CD8-positive, alpha-beta memory T cell (primary cell): ENCODE measurements around the gene AICDA. TPM values are rescaled to one million over a fixed set of nuclear protein-coding genes. Genes with fewer than 3 reads are reported as not detected.
"Not testable (repeated sequence)": the region's sequence is repeated elsewhere in the genome, so short reads cannot be mapped to it uniquely, and the experiment has no call there.

Experiments used
- CTCF ChIA-PET: fragments of 350-600 bp; sonication (Branson Sonifier 250); formaldehyde crosslinking; loops from one replicate; lab custom pipeline; 2021; ENCODE audit warnings: antibody characterized with exemption; lab: Charles Lee
- POLR2A ChIA-PET: fragments of 350-600 bp; sonication (Branson Sonifier 250); formaldehyde crosslinking; loops from one replicate; lab custom pipeline; 2021; ENCODE audit warnings: antibody characterized with exemption; lab: Charles Lee
- DNase-seq, 5 donors: peaks; one replicate each; pipeline versions ENCODE4 v3.0.0 to v3.0.0-alpha.2; 2020 to 2022; ENCODE audit warnings: mixed read lengths in 1 of 5
- H3K27ac ChIP-seq: one replicate; pipeline ENCODE4 v1.7.0; 2013; ENCODE audit warnings: low read depth, mild to moderate bottlenecking, low read length, moderate library complexity
- H3K27me3 ChIP-seq: 2 replicates; pipeline ENCODE4 v1.7.0; 2013; ENCODE audit warnings: low read length, mild to moderate bottlenecking; ENCODE audit not compliant: insufficient read depth, poor library complexity, severe bottlenecking
- H3K36me3 ChIP-seq: 2 replicates; pipeline ENCODE4 v1.7.0; 2013; ENCODE audit warnings: mild to moderate bottlenecking, low read length, moderate library complexity; ENCODE audit not compliant: insufficient read depth
- H3K4me1 ChIP-seq: 2 replicates; pipeline ENCODE4 v1.7.0; 2013; ENCODE audit warnings: mild to moderate bottlenecking, low read length, moderate library complexity; ENCODE audit not compliant: insufficient read depth
- H3K4me3 ChIP-seq: 2 replicates; pipeline ENCODE4 v1.7.0; 2013; ENCODE audit warnings: mild to moderate bottlenecking, low read length
- H3K9me3 ChIP-seq: 2 replicates; pipeline ENCODE4 v1.7.0; 2013; ENCODE audit warnings: mild to moderate bottlenecking, low read length
- H3K27ac Mint-ChIP-seq, 8 donors: one replicate each; pipeline ENCODE4 v1.8.0; 2020 to 2021; ENCODE audit warnings: mixed read lengths in 8 of 8, mild to moderate bottlenecking in 6 of 8, inconsistent platforms in 3 of 8, moderate library complexity in 3 of 8
- H3K27me3 Mint-ChIP-seq, 2 donors: one replicate each; pipeline ENCODE4 v1.8.0; 2020 to 2021; ENCODE audit warnings: mixed read lengths in 2 of 2, mild to moderate bottlenecking in 1 of 2, moderate library complexity in 1 of 2
- H3K36me3 Mint-ChIP-seq, 3 donors: one replicate each; pipeline ENCODE4 v1.8.0; 2020 to 2021; ENCODE audit warnings: mixed read lengths in 3 of 3, inconsistent platforms in 1 of 3, mild to moderate bottlenecking in 1 of 3
- H3K4me1 Mint-ChIP-seq, 3 donors: one replicate each; pipeline ENCODE4 v1.8.0; 2020 to 2021; ENCODE audit warnings: mixed read lengths in 3 of 3, inconsistent platforms in 1 of 3, mild to moderate bottlenecking in 1 of 3
- H3K4me3 Mint-ChIP-seq, 7 donors: one replicate each; pipeline ENCODE4 v1.8.0; 2020 to 2021; ENCODE audit warnings: mixed read lengths in 7 of 7, mild to moderate bottlenecking in 6 of 7, moderate library complexity in 4 of 7, inconsistent platforms in 2 of 7
- H3K9me3 Mint-ChIP-seq, 5 donors: one replicate each; pipeline ENCODE4 v1.8.0; 2020 to 2022; ENCODE audit warnings: mixed read lengths in 5 of 5, mild to moderate bottlenecking in 3 of 5, moderate library complexity in 2 of 5, inconsistent platforms in 1 of 5
- polyA plus RNA-seq: library from polyadenylated mRNA; unstranded; fragments of 300-500 nt; fragmentation: Illumina TruSeq; gene quantifications from one replicate; pipeline ENCODE4 v1.2.3, GENCODE V29; 2021
- total RNA-seq, 2 experiments: library from RNA; stranded (reverse); gene quantifications; one replicate each; pipeline ENCODE4 v1.2.3, GENCODE V29; 2021

AICDA gene
- total and polyA plus RNA-seq, 3 experiments from 2014 or later = 0.18 to 0.71 TPM; not detected in 1

DNA sequence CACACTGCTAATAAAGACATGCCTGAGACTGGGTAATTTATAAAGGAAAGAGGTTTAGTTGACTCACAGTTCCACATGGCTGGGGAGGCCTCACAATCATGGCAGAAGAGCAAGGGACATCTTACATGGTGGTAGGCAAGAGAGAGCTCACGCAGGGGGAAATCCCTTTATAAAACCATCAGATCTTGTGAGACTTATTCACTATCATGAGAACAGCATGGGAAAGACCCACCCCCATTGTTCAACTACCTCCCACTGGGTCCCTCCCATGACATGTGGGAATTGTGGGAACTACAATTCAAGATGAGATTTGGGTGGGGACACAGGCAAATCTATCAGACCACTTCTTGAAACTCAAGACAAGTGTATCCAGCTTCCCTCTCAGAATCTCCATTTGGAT is 1.2 kb upstream of the AICDA start:
- POLR2A ChIA-PET, H3K27ac ChIP-seq, H3K27me3 Mint-ChIP-seq, H3K27ac Mint-ChIP-seq, H3K4me1 Mint-ChIP-seq, CTCF ChIA-PET, DNase-seq, H3K36me3 ChIP-seq, H3K9me3 Mint-ChIP-seq, H3K36me3 Mint-ChIP-seq, H3K4me3 Mint-ChIP-seq, H3K4me1 ChIP-seq, H3K4me3 ChIP-seq, H3K27me3 ChIP-seq, H3K9me3 ChIP-seq: not testable (repeated sequence)

DNA sequence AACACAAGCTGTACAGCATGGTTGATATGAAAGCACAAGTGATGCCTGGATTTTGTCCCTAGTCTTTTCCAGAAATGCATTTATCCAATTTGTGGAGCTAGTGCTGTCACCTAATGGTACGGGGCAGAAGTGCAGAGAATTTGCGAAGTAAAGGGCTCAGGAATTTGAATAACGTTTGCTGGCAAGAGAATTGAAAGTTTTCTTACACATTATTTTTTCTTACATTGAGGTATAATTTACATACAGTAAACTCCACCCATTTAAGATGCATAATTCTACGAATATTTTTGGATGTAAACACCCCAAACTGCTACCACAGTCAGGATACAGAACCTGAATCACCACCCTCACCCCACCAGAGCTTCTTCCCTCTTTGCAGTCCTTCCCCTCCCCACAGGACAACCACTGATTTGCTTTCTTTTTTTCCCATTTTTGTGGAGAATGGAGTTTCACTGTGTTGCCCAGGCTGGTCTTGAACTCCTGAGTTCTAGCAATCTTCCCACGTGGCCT is 3.5 kb downstream of the AICDA start:
- Histone ChIP-seq H3K27ac (no peak overlapping the region), H3K36me3 (no peaks in the 10 kb centered on the region), H3K4me1 (peaks cover 3% of the 10 kb centered on the region), H3K9me3 (no peaks in the 10 kb centered on the region), H3K4me3 (peak overlapping the region; percentile 4), H3K27me3 (no peaks in the 10 kb centered on the region)
- peaks cover 10 to 12% (median 11%) of the 10 kb centered on the region in 3 donors for H3K4me1 Mint-ChIP-seq
- H3K27ac Mint-ChIP-seq = peak overlapping the region in 2 of 8 donors; percentile 5 to 30
- H3K9me3 Mint-ChIP-seq = no peaks in the 10 kb centered on the region
- CTCF ChIA-PET = interaction anchor here (0.7 to 3.7 kb wide), 14 partner anchors 9 to 251 kb away, joined by 3 to 22 read pairs (median 3); no protein-coding TSS in a partner anchor
- H3K4me3 Mint-ChIP-seq = peak overlapping the region in 6 of 7 donors; percentile 27 to 70 (median 54)
- peaks cover 10 to 12% of the 10 kb centered on the region in 2 donors for H3K27me3 Mint-ChIP-seq
- DNase-seq = no peak
- POLR2A ChIA-PET = no interaction called here
- H3K36me3 Mint-ChIP-seq = no peaks in the 10 kb centered on the region

DNA sequence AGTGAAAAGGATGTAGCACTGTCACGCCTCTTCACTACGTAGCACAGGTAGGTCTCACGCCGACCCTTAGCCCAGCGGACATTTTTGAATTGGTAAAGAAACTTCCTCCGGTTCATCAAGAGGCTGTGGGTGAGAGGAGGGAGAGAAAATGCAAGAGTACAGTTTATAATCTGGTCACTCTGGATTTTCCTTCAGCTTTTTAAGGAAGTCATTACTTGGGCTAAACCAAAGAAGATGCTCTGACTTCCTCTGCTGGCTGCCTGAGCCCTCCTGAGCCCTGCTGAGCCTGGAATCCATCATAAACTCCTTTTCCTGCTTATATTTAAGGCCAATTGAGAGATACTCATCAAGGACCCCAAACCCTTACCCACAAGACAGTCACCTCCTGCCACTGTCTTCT is 5.8 kb downstream of the AICDA start:
- Mint-ChIP-seq H3K36me3 (peaks cover 0 to 6% (median 0%) of the 10 kb centered on the region in 3 donors), H3K9me3 (no peaks in the 10 kb centered on the region), H3K4me3 (no peak overlapping the region), H3K27ac (no peak overlapping the region), H3K27me3 (peaks cover 10 to 22% of the 10 kb centered on the region in 2 donors), H3K4me1 (peaks cover 10 to 12% (median 11%) of the 10 kb centered on the region in 3 donors)
- no peak for DNase-seq
- Histone ChIP-seq H3K27ac (no peak overlapping the region), H3K4me3 (no peak overlapping the region), H3K4me1 (peaks cover 3% of the 10 kb centered on the region), H3K36me3 (no peaks in the 10 kb centered on the region), H3K27me3 (no peaks in the 10 kb centered on the region), H3K9me3 (no peaks in the 10 kb centered on the region)
- POLR2A ChIA-PET = no interaction called here
- CTCF ChIA-PET = no interaction called here

DNA sequence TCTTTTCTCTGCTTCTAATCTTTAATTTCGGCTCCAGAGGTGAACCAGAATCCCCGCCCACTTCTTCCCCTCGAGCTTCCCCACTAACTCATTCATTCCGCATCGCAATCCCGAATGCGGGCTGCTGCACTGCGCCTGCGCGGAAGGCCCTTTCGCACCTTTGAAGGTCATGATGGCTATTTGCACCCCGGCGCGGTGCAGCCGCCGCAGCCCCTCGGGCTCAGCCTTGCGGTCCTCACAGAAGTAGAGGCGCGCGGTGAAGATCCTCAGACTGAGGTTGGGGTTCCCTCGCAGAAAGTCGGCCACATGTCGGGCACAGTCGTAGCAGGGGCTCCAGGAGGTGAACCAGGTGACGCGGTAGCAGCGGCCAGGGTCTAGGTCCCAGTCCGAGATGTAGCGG is 7.6 kb downstream of the AICDA start:
- H3K4me3 ChIP-seq = no peak overlapping the region
- Mint-ChIP-seq H3K27ac (no peak overlapping the region), H3K4me3 (no peak overlapping the region), H3K9me3 (no peaks in the 10 kb centered on the region), H3K4me1 (peaks cover 10 to 12% (median 11%) of the 10 kb centered on the region in 3 donors), H3K27me3 (peaks cover 10 to 22% of the 10 kb centered on the region in 2 donors), H3K36me3 (peaks cover 0 to 6% (median 0%) of the 10 kb centered on the region in 3 donors)
- H3K4me1 ChIP-seq = peaks cover 3% of the 10 kb centered on the region
- no peaks in the 10 kb centered on the region for H3K27me3 ChIP-seq
- no peak overlapping the region for H3K27ac ChIP-seq
- POLR2A ChIA-PET = no interaction called here
- CTCF ChIA-PET = no interaction called here
- H3K36me3 ChIP-seq = no peaks in the 10 kb centered on the region
- no peak for DNase-seq
- H3K9me3 ChIP-seq = no peaks in the 10 kb centered on the region

DNA sequence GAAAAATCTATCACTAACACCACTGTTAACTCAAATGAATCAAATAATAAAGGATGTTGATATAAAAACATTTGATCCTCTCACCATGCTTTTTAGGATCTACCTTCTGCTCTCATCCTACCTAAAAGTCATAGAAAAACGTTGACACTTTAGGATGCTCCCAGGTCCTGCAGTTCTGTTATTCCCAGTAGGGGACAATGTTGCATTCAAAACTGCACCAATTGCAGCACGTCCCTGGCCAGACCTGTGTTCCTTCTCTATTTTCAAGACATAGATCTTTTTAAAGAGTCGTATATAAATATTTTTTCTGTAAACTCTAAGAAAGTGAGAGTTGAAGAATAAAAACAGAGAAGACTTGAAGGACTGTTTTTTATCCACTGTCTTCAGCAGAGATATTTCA is 8.8 kb downstream of the AICDA start:
- Histone ChIP-seq H3K4me3 (no peak overlapping the region), H3K36me3 (no peaks in the 10 kb centered on the region), H3K4me1 (no peaks in the 10 kb centered on the region), H3K9me3 (no peaks in the 10 kb centered on the region), H3K27me3 (no peaks in the 10 kb centered on the region), H3K27ac (no peak overlapping the region)
- peaks cover 8 to 22% of the 10 kb centered on the region in 2 donors for H3K27me3 Mint-ChIP-seq
- ChIA-PET POLR2A (no interaction called here), CTCF (no interaction called here)
- no peak for DNase-seq
- H3K36me3 Mint-ChIP-seq = peaks cover 0 to 6% (median 0%) of the 10 kb centered on the region in 3 donors
- no peak overlapping the region for H3K4me3 Mint-ChIP-seq
- peaks cover 2 to 3% (median 2%) of the 10 kb centered on the region in 3 donors for H3K4me1 Mint-ChIP-seq
- no peaks in the 10 kb centered on the region for H3K9me3 Mint-ChIP-seq
- no peak overlapping the region for H3K27ac Mint-ChIP-seq

DNA sequence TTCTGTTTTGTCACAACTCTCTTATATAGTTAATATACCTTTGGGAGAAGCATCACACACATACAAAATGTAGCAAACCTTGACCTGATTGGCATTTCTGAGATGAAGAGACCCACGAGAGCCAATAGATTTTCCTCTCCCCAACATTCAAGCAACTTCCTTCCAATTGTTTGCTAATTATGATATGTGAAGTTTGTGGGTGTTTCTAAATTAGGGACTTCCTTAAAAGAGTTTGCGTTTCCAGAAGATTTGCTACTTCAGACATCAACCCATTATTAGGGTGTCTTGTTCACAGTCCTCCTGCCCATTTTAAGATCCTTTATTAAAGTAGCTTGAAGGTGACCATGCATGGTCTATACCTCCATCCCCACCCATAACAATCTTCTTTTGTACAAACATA is 9.4 kb downstream of the AICDA start:
- no peak for DNase-seq
- Histone ChIP-seq H3K4me3 (no peak overlapping the region), H3K4me1 (no peaks in the 10 kb centered on the region), H3K27me3 (no peaks in the 10 kb centered on the region), H3K27ac (no peak overlapping the region), H3K9me3 (no peaks in the 10 kb centered on the region), H3K36me3 (no peaks in the 10 kb centered on the region)
- ChIA-PET CTCF (no interaction called here), POLR2A (no interaction called here)
- Mint-ChIP-seq H3K4me3 (no peak overlapping the region), H3K4me1 (no peaks in the 10 kb centered on the region), H3K27ac (no peak overlapping the region), H3K27me3 (peaks cover 5 to 22% of the 10 kb centered on the region in 2 donors), H3K9me3 (no peaks in the 10 kb centered on the region), H3K36me3 (peaks cover 0 to 6% (median 0%) of the 10 kb centered on the region in 3 donors)

DNA sequence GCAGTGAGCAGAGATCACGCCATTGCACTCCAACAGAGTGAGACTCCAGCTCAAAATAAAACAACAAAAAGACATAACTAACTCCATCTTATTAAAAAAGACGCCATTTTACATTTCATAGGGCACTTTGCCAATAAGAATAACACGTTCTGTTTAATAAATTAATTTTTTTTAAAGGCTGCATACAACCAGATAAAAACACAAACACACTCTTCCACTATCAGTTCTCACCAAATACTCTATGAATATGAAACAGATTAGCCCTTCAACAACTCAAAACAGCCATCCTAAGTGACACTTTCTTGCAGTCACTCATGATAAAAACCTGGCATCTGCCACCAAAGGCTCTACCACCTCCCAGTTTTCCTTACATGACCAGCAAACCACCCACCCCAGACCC is 16.1 kb downstream of the AICDA start:
- H3K4me3 Mint-ChIP-seq = no peak overlapping the region
- Histone ChIP-seq H3K27ac (no peak overlapping the region), H3K27me3 (no peaks in the 10 kb centered on the region), H3K4me1 (no peaks in the 10 kb centered on the region), H3K9me3 (no peaks in the 10 kb centered on the region), H3K4me3 (no peak overlapping the region), H3K36me3 (no peaks in the 10 kb centered on the region)
- H3K36me3 Mint-ChIP-seq = no peaks in the 10 kb centered on the region
- no peaks in the 10 kb centered on the region for H3K4me1 Mint-ChIP-seq
- no peak overlapping the region for H3K27ac Mint-ChIP-seq
- peaks cover 0 to 2% (median 0%) of the 10 kb centered on the region in 5 donors for H3K9me3 Mint-ChIP-seq
- POLR2A ChIA-PET = no interaction called here
- DNase-seq = no peak
- peaks cover 0 to 2% of the 10 kb centered on the region in 2 donors for H3K27me3 Mint-ChIP-seq
- CTCF ChIA-PET = interaction anchor here (1.1 kb wide), 1 partner anchor 85 kb away, joined by 3 read pairs; no protein-coding TSS in a partner anchor

DNA sequence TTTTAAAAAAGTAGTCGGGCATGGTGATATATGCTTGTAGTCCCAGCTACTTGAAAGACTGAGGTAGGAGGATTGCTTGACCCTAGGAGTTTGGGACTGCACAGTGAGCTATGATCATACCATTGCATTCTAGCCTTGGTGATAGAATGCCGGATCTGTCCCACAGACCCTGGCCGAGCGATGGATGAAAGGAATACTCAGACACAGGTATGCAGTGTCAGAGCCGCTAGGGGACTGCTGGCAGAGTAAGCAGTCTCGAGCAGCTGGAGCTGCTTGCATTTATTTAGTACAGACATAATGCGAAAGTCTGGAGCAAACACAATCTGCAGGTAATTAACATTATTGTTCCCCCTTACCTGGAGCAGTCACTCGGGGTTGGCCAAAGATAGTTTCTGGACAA is 18.6 kb downstream of the AICDA start:
- Histone ChIP-seq H3K27ac (no peak overlapping the region), H3K27me3 (no peaks in the 10 kb centered on the region), H3K4me1 (no peaks in the 10 kb centered on the region), H3K36me3 (no peaks in the 10 kb centered on the region), H3K9me3 (no peaks in the 10 kb centered on the region), H3K4me3 (no peak overlapping the region)
- Mint-ChIP-seq H3K36me3 (no peaks in the 10 kb centered on the region), H3K9me3 (peaks cover 0 to 2% (median 0%) of the 10 kb centered on the region in 5 donors), H3K4me1 (peaks cover 9 to 10% (median 10%) of the 10 kb centered on the region in 3 donors), H3K27me3 (peaks cover 0 to 2% of the 10 kb centered on the region in 2 donors), H3K4me3 (no peak overlapping the region), H3K27ac (no peak overlapping the region)
- ChIA-PET POLR2A (no interaction called here), CTCF (no interaction called here)
- DNase-seq = no peak
